Activated CD4-positive, alpha-beta memory T cell treated with anti-CD3 and anti-CD28 coated beads for 36 hours (primary cell): Measurements from ENCODE around the gene LMAN1L. TPM values are rescaled to one million over a fixed set of nuclear protein-coding genes. Genes with fewer than 3 reads are reported as not detected.
A peak's percentile ranks its signal among the peaks of the same experiment; 100 is the strongest.

Source experiments
- CTCF ChIA-PET: fragments of 350-600 bp; sonication (Branson Sonifier 250); formaldehyde crosslinking; loops from one replicate; lab custom pipeline; 2021; ENCODE audit warnings: antibody characterized with exemption, inconsistent platforms; lab: Charles Lee
- POLR2A ChIA-PET: fragments of 350-600 bp; sonication (Branson Sonifier 250); formaldehyde crosslinking; loops from one replicate; lab custom pipeline; 2021; ENCODE audit warnings: antibody characterized with exemption; lab: Charles Lee
- DNase-seq: peaks from one replicate; pipeline ENCODE4 v3.0.0-alpha.2; 2020
- H3K27ac Mint-ChIP-seq: one replicate; pipeline ENCODE4 v1.8.0; 2021; ENCODE audit warnings: mixed read lengths
- H3K27me3 Mint-ChIP-seq: one replicate; pipeline ENCODE4 v1.8.0; 2021; ENCODE audit warnings: mixed read lengths
- H3K36me3 Mint-ChIP-seq: one replicate; pipeline ENCODE4 v1.8.0; 2021; ENCODE audit warnings: mixed read lengths
- H3K4me1 Mint-ChIP-seq: one replicate; pipeline ENCODE4 v1.8.0; 2021; ENCODE audit warnings: low read depth, mixed read lengths
- H3K4me3 Mint-ChIP-seq: one replicate; pipeline ENCODE4 v1.8.0; 2021; ENCODE audit warnings: mild to moderate bottlenecking, mixed read lengths
- H3K9me3 Mint-ChIP-seq: one replicate; pipeline ENCODE4 v1.8.0; 2021; ENCODE audit warnings: mixed read lengths
- intact Hi-C: fragments of 100-400 bp; cut with micrococcal nuclease; formaldehyde crosslinking; loops from one replicate; pipeline ENCODE4 v1.15.1; 2023
- total RNA-seq, 2 experiments: library from RNA; stranded (reverse); gene quantifications; one replicate each; pipeline ENCODE4 v1.2.3, GENCODE V29; 2021

The LMAN1L gene
- total RNA-seq, 2 experiments from 2014 or later: not detected

DNA sequence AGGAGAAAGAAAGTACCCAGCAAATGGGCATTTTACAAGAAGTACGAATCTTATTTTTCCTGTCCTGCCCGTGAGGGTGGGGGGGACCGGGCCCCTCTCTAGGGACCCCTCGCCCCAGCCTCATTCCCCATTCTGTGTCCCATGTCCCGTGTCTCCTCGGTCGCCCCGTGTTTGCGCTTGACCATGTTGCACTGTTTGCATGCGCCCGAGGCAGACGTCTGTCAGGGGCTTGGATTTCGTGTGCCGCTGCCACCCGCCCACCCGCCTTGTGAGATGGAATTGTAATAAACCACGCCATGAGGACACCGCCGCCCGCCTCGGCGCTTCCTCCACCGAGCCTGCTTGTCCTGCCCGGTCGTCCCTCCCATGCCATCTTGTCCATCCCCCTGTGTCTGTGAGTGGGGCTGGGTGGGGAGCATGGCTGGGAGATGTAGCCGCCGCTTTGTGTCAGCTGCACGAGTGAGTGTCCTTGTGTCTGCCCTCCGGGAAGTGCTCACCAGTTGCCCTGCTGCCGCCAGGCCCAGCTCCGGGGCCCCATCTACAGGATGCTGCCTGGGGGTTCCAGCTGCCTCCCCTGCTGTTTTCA, 9.7 kb upstream of the LMAN1L start:
- intact Hi-C loops: no loop called here
- no peak overlapping the region for H3K27ac Mint-ChIP-seq
- POLR2A ChIA-PET: no interaction called here
- H3K9me3 Mint-ChIP-seq: no peaks in the 10 kb centered on the region
- DNase-seq: no peak
- CTCF ChIA-PET: interaction anchor here (20.5 kb wide), 1 partner anchor 25 kb away, joined by 1220 read pairs; the partner anchor contains the start of gene CSK
- H3K4me3 Mint-ChIP-seq: no peak overlapping the region
- H3K4me1 Mint-ChIP-seq: peaks cover 32% of the 10 kb centered on the region
- no peaks in the 10 kb centered on the region for H3K27me3 Mint-ChIP-seq
- peaks cover 53% of the 10 kb centered on the region for H3K36me3 Mint-ChIP-seq

DNA sequence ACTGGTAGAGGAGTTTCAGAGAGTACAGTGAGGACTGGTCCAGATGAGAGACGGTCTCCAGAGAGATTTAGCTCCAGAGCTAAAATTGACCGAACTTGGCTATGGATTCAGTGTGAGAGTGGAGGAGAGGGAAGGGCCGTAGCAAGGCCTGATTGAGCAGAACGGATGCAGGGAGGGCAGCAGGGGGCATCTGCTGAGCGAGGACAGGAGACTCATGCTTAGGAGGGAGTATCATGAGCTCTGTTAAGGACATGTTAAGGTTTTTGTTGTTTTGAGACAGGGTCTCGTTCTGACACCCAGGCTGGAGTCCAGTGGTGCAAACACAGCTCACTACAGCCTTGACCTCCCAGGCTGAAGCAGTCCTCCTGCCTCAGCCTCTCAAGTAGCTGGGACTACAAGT, 7.7 kb upstream of the LMAN1L start:
- Mint-ChIP-seq H3K4me3 (no peak overlapping the region), H3K36me3 (peaks cover 34% of the 10 kb centered on the region), H3K9me3 (no peaks in the 10 kb centered on the region), H3K4me1 (peaks cover 15% of the 10 kb centered on the region), H3K27me3 (no peaks in the 10 kb centered on the region), H3K27ac (peak overlapping the region; percentile 47)
- POLR2A ChIA-PET: interaction anchor here (0.6 to 1.1 kb wide), 3 partner anchors 12 to 31 kb away, joined by 3 to 4 read pairs (median 4); no protein-coding TSS in a partner anchor
- no peak for DNase-seq
- intact Hi-C loops: no loop called here
- CTCF ChIA-PET: interaction anchor here (0.9 to 20.5 kb wide), 6 partner anchors 10 to 97 kb away, joined by 3 to 1220 read pairs (median 4); partner anchors contain the start of gene CSK

DNA sequence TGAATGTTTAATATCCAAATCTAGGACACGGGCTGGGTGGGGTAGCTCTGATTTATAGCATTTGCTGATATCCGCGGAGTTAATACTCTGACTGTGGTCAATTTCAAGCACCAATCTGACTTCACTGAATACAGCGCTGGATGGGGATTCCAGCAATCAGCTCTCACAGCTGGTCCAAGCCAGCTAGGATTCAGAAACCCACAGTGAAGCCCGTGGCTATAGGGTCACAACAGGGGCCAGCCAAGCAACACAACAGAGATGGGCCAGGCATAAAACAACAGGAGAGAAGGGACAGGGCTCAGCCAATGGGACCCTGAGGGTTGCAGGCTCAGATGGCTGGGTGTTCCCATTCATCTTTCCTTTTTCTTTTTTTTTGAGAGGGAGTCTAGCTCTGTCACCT, 5.4 kb upstream of the LMAN1L start:
- Mint-ChIP-seq H3K4me3 (no peak overlapping the region), H3K36me3 (peaks cover 15% of the 10 kb centered on the region), H3K27ac (no peak overlapping the region), H3K9me3 (no peaks in the 10 kb centered on the region), H3K27me3 (no peaks in the 10 kb centered on the region), H3K4me1 (peaks cover 10% of the 10 kb centered on the region)
- ChIA-PET CTCF (interaction anchor here (1.0 to 3.7 kb wide), 5 partner anchors 8 to 36 kb away, joined by 3 to 18 read pairs (median 6); no protein-coding TSS in a partner anchor), POLR2A (interaction anchor here (0.9 to 1.2 kb wide), 3 partner anchors 23 to 100 kb away, joined by 3 to 7 read pairs (median 3); partner anchors contain the start of gene FAM219B)
- no peak for DNase-seq
- intact Hi-C loops: no loop called here

DNA sequence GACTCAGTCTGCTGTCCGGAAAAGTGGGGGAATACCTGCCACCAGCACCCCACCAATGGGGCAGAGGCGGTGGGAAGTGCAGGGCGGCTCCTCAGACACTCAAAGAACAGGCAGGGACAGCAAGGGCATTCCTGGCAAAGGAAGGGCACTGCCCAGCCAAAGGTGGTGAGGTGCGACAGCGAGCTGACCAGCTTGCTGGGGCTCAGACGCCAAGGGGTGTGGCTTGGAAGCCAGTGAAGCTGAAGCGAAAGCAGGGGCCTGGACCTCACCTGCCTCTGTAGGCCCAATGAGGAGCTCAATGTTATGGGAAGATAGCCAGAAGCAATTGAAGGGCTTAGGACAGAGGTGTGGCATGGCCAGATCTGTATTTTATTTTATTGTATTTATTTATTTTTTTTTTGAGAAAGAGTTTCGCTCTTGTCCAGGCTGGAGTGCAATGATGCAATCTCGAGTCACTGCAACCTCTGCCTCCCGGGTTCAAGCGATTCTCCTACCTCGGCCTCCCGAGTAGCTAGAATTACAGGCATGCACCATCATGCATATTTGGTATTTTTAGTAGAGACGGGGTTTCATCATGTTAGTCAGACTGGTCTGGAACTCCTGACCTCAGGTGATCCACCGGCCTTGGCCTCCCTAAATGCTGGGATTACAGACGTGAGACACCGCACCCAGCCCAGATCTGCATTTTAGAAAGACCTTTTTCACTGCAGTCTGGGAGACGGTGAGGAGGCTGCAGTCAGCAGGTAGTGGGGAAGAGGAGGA, 4.4 kb upstream of the LMAN1L start:
- DNase-seq: no peak
- Mint-ChIP-seq H3K36me3 (peaks cover 9% of the 10 kb centered on the region), H3K4me3 (no peak overlapping the region), H3K27ac (peak overlapping the region; percentile 52), H3K27me3 (no peaks in the 10 kb centered on the region), H3K4me1 (peaks cover 10% of the 10 kb centered on the region), H3K9me3 (no peaks in the 10 kb centered on the region)
- ChIA-PET POLR2A (interaction anchor here (0.6 to 1.2 kb wide), 5 partner anchors 22 to 99 kb away, joined by 3 to 7 read pairs (median 3); partner anchors contain the start of genes CSK and FAM219B), CTCF (interaction anchor here (0.9 to 3.7 kb wide), 5 partner anchors 9 to 93 kb away, joined by 3 to 18 read pairs (median 6); no protein-coding TSS in a partner anchor)
- intact Hi-C loops: no loop called here

DNA sequence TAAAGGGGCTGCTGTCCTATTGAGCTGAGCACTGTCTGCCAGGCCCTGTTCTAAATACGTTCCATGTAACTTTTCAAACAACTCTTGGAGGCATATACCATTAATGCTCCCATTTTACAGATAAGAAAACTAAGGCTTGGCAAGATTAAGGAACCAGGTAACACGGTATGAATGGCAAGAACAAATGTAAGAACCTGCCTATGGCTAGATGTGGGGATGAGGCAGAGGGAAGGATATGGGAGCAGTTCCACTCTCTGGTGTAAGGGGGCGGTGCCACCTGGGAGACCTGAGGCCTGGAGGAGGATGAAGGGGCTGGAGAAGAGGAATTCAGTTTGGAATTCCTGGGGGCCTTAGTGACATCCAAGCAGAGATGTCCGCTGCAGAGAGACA, 3.8 kb upstream of the LMAN1L start:
- POLR2A ChIA-PET: interaction anchor here (0.6 to 1.0 kb wide), 2 partner anchors 21 to 38 kb away, joined by 3 read pairs; no protein-coding TSS in a partner anchor
- DNase-seq: no peak
- Mint-ChIP-seq H3K4me3 (no peak overlapping the region), H3K4me1 (peaks cover 10% of the 10 kb centered on the region), H3K9me3 (no peaks in the 10 kb centered on the region), H3K27me3 (no peaks in the 10 kb centered on the region), H3K36me3 (peaks cover 8% of the 10 kb centered on the region), H3K27ac (no peak overlapping the region)
- intact Hi-C loops: no loop called here
- CTCF ChIA-PET: interaction anchor here (1.2 to 3.7 kb wide), 3 partner anchors 9 to 40 kb away, joined by 5 to 18 read pairs (median 6); no protein-coding TSS in a partner anchor

DNA sequence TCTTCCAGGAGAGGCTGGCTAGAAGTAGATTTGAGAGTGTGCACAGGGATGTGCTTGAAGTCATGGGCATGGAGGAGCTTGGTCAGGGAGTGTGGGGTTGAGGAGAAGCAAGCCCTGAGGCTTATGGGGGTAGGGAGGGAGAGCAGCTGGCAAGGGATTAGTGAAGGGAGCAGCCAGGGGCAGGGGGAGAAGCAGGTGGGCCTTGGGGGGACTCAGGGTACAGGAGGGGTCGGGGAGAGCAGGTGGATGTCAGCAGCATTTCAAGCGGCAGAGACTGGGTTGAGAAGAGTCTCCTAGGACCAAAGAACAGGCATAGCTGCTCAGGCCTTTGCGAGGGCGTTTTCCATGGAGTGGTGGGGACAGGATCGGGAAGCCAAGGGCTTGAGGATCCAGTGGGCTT, 3.4 kb upstream of the LMAN1L start:
- intact Hi-C loops: no loop called here
- Mint-ChIP-seq H3K27me3 (no peaks in the 10 kb centered on the region), H3K27ac (no peak overlapping the region), H3K4me3 (no peak overlapping the region), H3K36me3 (peaks cover 4% of the 10 kb centered on the region), H3K9me3 (no peaks in the 10 kb centered on the region), H3K4me1 (peaks cover 10% of the 10 kb centered on the region)
- ChIA-PET POLR2A (interaction anchor here (0.6 kb wide), 1 partner anchor 21 kb away, joined by 3 read pairs; no protein-coding TSS in a partner anchor), CTCF (interaction anchor here (0.8 to 3.7 kb wide), 3 partner anchors 12 to 40 kb away, joined by 3 to 18 read pairs (median 5); no protein-coding TSS in a partner anchor)
- no peak for DNase-seq

DNA sequence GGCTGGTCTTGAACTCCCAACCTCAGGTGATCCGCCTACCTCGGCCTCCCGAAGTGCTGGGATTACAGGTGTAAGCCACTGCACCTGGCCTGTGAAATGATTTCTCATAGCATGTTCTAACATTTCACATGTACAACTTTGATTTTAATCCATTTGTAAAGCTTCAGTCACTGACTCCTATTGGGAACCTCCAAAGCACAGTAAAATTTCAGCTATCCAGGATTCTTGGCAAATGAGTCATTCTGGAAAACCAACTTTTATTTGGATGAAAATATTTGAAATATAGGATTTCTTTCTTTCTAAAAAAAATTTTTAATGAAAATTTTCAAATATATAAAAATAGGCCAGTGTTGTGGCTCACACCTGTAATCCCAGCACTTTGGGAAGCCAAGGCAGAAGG, 2.7 kb upstream of the LMAN1L start:
- ChIA-PET POLR2A (no interaction called here), CTCF (interaction anchor here (0.8 to 3.7 kb wide), 5 partner anchors 13 to 41 kb away, joined by 3 to 18 read pairs (median 5); no protein-coding TSS in a partner anchor)
- H3K9me3 Mint-ChIP-seq: no peaks in the 10 kb centered on the region
- intact Hi-C loops: no loop called here
- no peak overlapping the region for H3K4me3 Mint-ChIP-seq
- H3K27me3 Mint-ChIP-seq: no peaks in the 10 kb centered on the region
- peaks cover under 1% of the 10 kb centered on the region for H3K36me3 Mint-ChIP-seq
- no peak overlapping the region for H3K27ac Mint-ChIP-seq
- H3K4me1 Mint-ChIP-seq: peaks cover 10% of the 10 kb centered on the region
- DNase-seq: no peak

DNA sequence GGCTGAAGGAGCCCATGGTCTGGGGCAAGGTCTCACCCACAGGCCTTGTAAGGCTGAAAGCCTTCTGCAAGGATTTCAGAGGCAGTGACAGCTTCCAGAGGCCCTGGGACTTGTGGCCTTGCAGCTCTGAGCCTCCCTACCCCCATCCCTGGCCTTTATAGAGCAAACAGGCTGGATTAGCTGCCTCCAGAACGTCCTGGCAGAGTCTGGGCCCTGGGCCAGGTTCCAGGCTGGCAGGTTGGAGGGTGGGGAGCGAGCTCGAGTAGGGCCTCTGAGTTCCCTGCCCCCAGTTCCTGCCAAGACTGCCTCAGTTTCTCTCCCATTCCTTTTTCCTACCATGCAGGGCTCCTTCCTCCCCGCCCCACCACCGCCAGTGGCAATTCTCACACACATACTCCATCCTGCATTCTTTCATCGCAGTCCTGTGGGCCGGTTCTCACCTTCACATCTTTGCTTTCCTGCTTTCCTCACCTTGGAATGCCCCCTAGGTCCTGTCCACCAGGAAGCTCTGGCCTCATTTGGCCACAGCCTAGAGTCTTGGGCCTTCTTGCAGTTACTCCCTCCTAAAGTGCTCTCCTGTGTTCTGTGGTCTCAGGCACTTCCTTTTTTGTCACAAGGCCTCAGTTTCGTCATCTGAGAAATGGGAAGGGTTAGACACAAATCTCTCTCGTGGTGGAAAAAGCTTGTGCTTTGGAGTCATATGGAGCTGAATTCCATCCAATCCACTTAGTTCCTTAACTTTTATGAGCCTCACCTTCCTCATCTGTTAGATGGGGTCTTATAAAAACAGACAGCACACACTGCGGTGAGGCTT, 2.7 kb downstream of the LMAN1L start:
- POLR2A ChIA-PET: interaction anchor here (0.7 kb wide), 1 partner anchor 14 kb away, joined by 3 read pairs; no protein-coding TSS in a partner anchor
- DNase-seq: no peak
- H3K9me3 Mint-ChIP-seq: no peaks in the 10 kb centered on the region
- no peaks in the 10 kb centered on the region for H3K27me3 Mint-ChIP-seq
- intact Hi-C loops: no loop called here
- CTCF ChIA-PET: interaction anchor here (0.8 to 1.6 kb wide), 3 partner anchors 10 to 86 kb away, joined by 3 to 4 read pairs (median 3); no protein-coding TSS in a partner anchor
- no peak overlapping the region for H3K27ac Mint-ChIP-seq
- peaks cover 7% of the 10 kb centered on the region for H3K4me1 Mint-ChIP-seq
- H3K4me3 Mint-ChIP-seq: no peak overlapping the region
- no peaks in the 10 kb centered on the region for H3K36me3 Mint-ChIP-seq

DNA sequence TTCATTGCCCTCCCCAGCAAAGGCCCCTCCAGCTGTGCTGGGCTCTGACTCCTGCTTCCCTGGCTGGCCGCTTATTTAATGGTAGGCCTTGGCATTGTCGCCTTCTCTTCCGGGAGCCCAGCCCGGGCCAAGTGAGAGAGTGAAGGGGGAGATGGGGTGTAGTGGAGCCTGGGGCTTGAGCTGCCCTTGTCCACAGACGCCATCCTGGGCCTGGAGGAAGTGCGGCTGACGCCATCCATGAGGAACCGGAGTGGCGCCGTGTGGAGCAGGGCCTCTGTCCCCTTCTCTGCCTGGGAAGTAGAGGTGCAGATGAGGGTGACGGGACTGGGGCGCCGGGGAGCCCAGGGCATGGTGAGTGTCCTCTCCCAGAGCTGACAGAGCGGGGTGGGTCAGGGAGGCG, 3.3 kb downstream of the LMAN1L start:
- intact Hi-C loops: no loop called here
- no peak overlapping the region for H3K27ac Mint-ChIP-seq
- peaks cover 7% of the 10 kb centered on the region for H3K4me1 Mint-ChIP-seq
- H3K4me3 Mint-ChIP-seq: no peak overlapping the region
- H3K9me3 Mint-ChIP-seq: no peaks in the 10 kb centered on the region
- ChIA-PET CTCF (interaction anchor here (0.8 to 1.6 kb wide), 3 partner anchors 10 to 85 kb away, joined by 3 to 4 read pairs (median 3); no protein-coding TSS in a partner anchor), POLR2A (interaction anchor here (0.7 kb wide), 1 partner anchor 13 kb away, joined by 3 read pairs; no protein-coding TSS in a partner anchor)
- no peaks in the 10 kb centered on the region for H3K36me3 Mint-ChIP-seq
- H3K27me3 Mint-ChIP-seq: no peaks in the 10 kb centered on the region
- DNase-seq: no peak

DNA sequence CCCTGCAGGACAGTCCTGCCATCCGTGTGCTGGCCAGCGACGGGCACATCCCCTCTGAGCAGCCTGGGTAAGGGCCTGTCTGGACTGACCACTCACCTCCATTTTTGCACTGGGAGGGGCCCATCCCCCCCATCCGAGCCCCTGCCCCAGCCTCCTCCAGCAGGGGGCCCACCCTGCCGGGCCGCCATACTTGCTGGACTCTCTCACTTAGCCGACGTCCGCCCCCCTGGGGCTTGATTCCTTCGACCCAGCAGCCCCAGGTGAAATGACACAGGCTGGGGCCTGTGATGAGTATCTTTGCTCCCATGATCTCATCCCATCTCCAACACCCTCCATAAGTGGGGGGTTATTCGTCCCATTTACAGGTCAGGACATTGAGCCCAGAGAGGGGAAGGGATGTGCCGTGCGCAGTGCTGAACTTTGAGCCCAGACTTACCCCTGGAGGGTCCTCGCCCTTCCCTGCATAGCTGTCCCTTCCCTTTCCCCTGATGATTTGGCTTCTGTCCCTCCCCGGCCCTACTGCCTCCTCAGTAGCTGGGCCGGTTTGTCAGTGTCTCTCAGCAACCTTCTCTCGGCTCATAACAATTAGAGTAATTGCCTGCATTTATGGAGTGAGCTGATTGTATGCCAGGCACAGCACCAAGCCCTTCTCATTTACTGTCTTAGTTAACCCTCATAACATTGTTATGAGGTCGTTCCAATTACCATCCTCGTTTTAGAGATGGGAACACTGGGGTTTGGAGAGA, 4.2 kb downstream of the LMAN1L start:
- Mint-ChIP-seq H3K27me3 (no peaks in the 10 kb centered on the region), H3K4me1 (peaks cover 7% of the 10 kb centered on the region), H3K4me3 (no peak overlapping the region), H3K9me3 (no peaks in the 10 kb centered on the region), H3K36me3 (no peaks in the 10 kb centered on the region), H3K27ac (no peak overlapping the region)
- POLR2A ChIA-PET: no interaction called here
- CTCF ChIA-PET: interaction anchor here (0.9 to 1.9 kb wide), 2 partner anchors 24 to 46 kb away, joined by 3 to 7 read pairs; no protein-coding TSS in a partner anchor
- intact Hi-C loops: no loop called here
- no peak for DNase-seq
